Measurements from ENCODE around the gene YTHDF1.
"Not testable (repeated sequence)": the region's sequence is repeated elsewhere in the genome, so short reads cannot be mapped to it uniquely, and the experiment has no call there.

The YTHDF1 gene

GRCh38 chr20:63216041-63216848 lies at the start of gene YTHDF1:
Gene YTHDF1, minus strand, starts transcription at chr20:63216131. Its CDS starts 239 bp downstream, at chr20:63215892.
- DNase-seq, result peak; percentile 95

GRCh38 chr20:63264519-63264918 lies 48.6 kb upstream of the YTHDF1 start:
- no peak for DNase-seq

- DNase-seq, result no peak
These were observed 48.1 kb upstream of the YTHDF1 start for GRCh38 chr20:63264000-63264399.

GRCh38 chr20:63262836-63263235 lies 46.9 kb upstream of the YTHDF1 start:
- DNase-seq, result no peak

GRCh38 chr20:63261795-63262528 lies 46.0 kb upstream of the YTHDF1 start:
- DNase-seq, result no peak

- no peak for DNase-seq
These were observed 45.3 kb upstream of the YTHDF1 start for GRCh38 chr20:63261060-63261794.

- no peak for DNase-seq
These were observed 44.6 kb upstream of the YTHDF1 start for GRCh38 chr20:63260521-63260920.

- DNase-seq, result no peak
These were observed 44.0 kb upstream of the YTHDF1 start for GRCh38 chr20:63259734-63260460.

- DNase-seq, result no peak
These were observed 42.9 kb upstream of the YTHDF1 start for GRCh38 chr20:63258781-63259180.

- DNase-seq, result no peak
These were observed 41.7 kb upstream of the YTHDF1 start for GRCh38 chr20:63257629-63258028.

GRCh38 chr20:63256954-63257353 lies 41.0 kb upstream of the YTHDF1 start:
- no peak for DNase-seq

- DNase-seq, result no peak
These were observed 40.2 kb upstream of the YTHDF1 start for GRCh38 chr20:63255931-63256704.

GRCh38 chr20:63254606-63255384 lies 38.9 kb upstream of the YTHDF1 start:
- no peak for DNase-seq

GRCh38 chr20:63254232-63254605 lies 38.3 kb upstream of the YTHDF1 start, which contains the start of gene NKAIN4:
Gene NKAIN4, minus strand, starts transcription at chr20:63254463. Its CDS starts 13 bp downstream, at chr20:63254450.
- no peak for DNase-seq

- DNase-seq, result no peak
These were observed 37.7 kb upstream of the YTHDF1 start for GRCh38 chr20:63253438-63254231.

GRCh38 chr20:63253065-63253437 lies 37.1 kb upstream of the YTHDF1 start:
- no peak for DNase-seq

- DNase-seq, result no peak
These were observed 36.4 kb upstream of the YTHDF1 start for GRCh38 chr20:63252284-63252711.

- not testable (repeated sequence) for DNase-seq
These were observed 35.4 kb upstream of the YTHDF1 start for GRCh38 chr20:63251350-63251749.

- DNase-seq, result no peak
These were observed 34.0 kb upstream of the YTHDF1 start for GRCh38 chr20:63249891-63250290.

Data from stimulated activated CD4-positive, alpha-beta T cell treated with anti-CD3 and anti-CD28 coated beads, Interleukin-12 subunit alpha, Interleukin-12 subunit beta, amount 100 ng/mL, for 4 hours (primary cell).